Measurements from ENCODE around the gene ABCC3. TPM values are rescaled to one million over a fixed set of nuclear protein-coding genes. Genes with fewer than 3 reads are reported as not detected.

The ABCC3 gene
- total RNA-seq, 1 experiment from 2014 or later, result 66.2 TPM

- DNase-seq (ENCODE audit: low read depth, low spot score), result no peak
- H3K4me2 ChIP-seq (ENCODE audit: low read length), result peak overlapping the region; percentile 54
- ATAC-seq, result peak; percentile 21
- H2AFZ ChIP-seq (ENCODE audit: low read depth, low read length, poor library complexity, severe bottlenecking), result no peak overlapping the region
- peaks cover 3% of the 10 kb centered on the region; the same call in 1 of the 2 replicates for H3K79me2 ChIP-seq (ENCODE audit: insufficient read depth, low read length)
- BruUV-seq (replicated peaks), result no TSS peak
- ChIA-PET RAD21 (ENCODE audit: low non-redundant PET in 1 of 2, low total read pairs in 2 of 2, uncharacterized antibody in 2 of 2, unreplicated experiment in 2 of 2) (interaction anchor here in 1 of 2 experiments (1.0 kb wide), 1 partner anchor 139 kb away, joined by 4 read pairs; no protein-coding TSS in a partner anchor), POLR2A (interaction anchor here (2.4 kb wide), 1 partner anchor 12 kb away, joined by 5 read pairs; no protein-coding TSS in a partner anchor), CTCF (interaction anchor here (8.3 kb wide), 1 partner anchor 60 kb away, joined by 107 read pairs; no protein-coding TSS in a partner anchor)
- H3K27ac ChIP-seq (ENCODE audit: low read depth, low read length), result peak overlapping the region; percentile 56
- H4K20me1 ChIP-seq (ENCODE audit: insufficient read depth), result no peaks in the 10 kb centered on the region
- no peak overlapping the region for H3K4me3 ChIP-seq (replicated peaks in 1 of 2; ENCODE audit: low read depth in 1 of 2, low read length in 2 of 2)
- H3K27me3 ChIP-seq (ENCODE audit: insufficient read depth, low read length), result no peaks in the 10 kb centered on the region
- H3K9me3 ChIP-seq (ENCODE audit: control insufficient read depth in 1 of 2, insufficient read depth in 1 of 2, low read depth in 1 of 2, low read length in 2 of 2), result no peaks in the 10 kb centered on the region
- H3K36me3 ChIP-seq (ENCODE audit: control insufficient read depth in 1 of 2, insufficient read depth in 2 of 2, low read length in 2 of 2), result peaks cover 13 to 28% of the 10 kb centered on the region in 2 experiments
- TF ChIP-seq SP1 (IDR thresholded peaks at IDR 0.05; ENCODE audit: low read depth), result peak; percentile 34; the same call in 1 of the 2 replicates
- TF ChIP-seq CBX3 (IDR thresholded peaks at IDR 0.05; ENCODE audit: low read depth), result 0 out of 2 replicates have a peak, but pooled peaks have one; percentile 20
- no peak for TF ChIP-seq ATF3 (IDR thresholded peaks at IDR 0.05)
- TF ChIP-seq ZBTB33 (IDR thresholded peaks at IDR 0.05; ENCODE audit: extremely low read depth, insufficient replicate concordance, low read length), result no peak
- no peak for TF ChIP-seq JUND (IDR thresholded peaks at IDR 0.05)
- TF ChIP-seq FOSL1 (IDR thresholded peaks at IDR 0.05; ENCODE audit: low read depth), result peak; percentile 32; the same call in 1 of the 2 replicates
- intact Hi-C loops (cut with micrococcal nuclease), result no loop called here
- peak overlapping the region; percentile 43 for H3K9ac ChIP-seq (ENCODE audit: low read length)
- H3K4me1 ChIP-seq (ENCODE audit: control insufficient read depth in 1 of 2, insufficient read depth in 2 of 2, low read length in 2 of 2), result peaks cover 79 to 91% of the 10 kb centered on the region in 2 experiments
- H3K9me2 ChIP-seq (ENCODE audit: insufficient read depth), result no peaks in the 10 kb centered on the region
Measured at GRCh38 chr17:50689251-50689650, 54.6 kb downstream of the ABCC3 start.
